K562 (cell line): ENCODE measurements around the gene ERN1. TPM values are rescaled to one million over a fixed set of nuclear protein-coding genes. Genes with fewer than 3 reads are reported as not detected.

ENCODE experiments used
- ATF7 ChIP-seq: fragments of 450-650 bp; IDR thresholded peaks from 2 replicates; pipeline ENCODE4 v1.7.1; 2014; ENCODE audit warnings: mild to moderate bottlenecking, moderate library complexity
- CBX5 ChIP-seq: IDR thresholded peaks from 2 replicates; pipeline ENCODE4 v1.6.1; 2014; ENCODE audit warnings: low read depth, borderline replicate concordance
- CUX1 ChIP-seq: fragments of 200-800 bp; sonication (Bioruptor generic); IDR thresholded peaks from 2 replicates; pipeline ENCODE4 v1.6.1; 2016; ENCODE audit warnings: missing genetic modification characterization, missing compliant biosample characterization
- POLR2G ChIP-seq: fragments of 200-400 bp; formaldehyde crosslinking; IDR thresholded peaks from 2 replicates; pipeline ENCODE4 v1.6.1; 2017; ENCODE audit warnings: low read depth, mild to moderate bottlenecking, antibody characterized with exemption, low read length, moderate library complexity
- RBM22 ChIP-seq: fragments of 200-400 bp; formaldehyde crosslinking; IDR thresholded peaks from 2 replicates; pipeline ENCODE4 v1.6.1; 2018; ENCODE audit warnings: low read length, low read depth; ENCODE audit not compliant: poor library complexity, severe bottlenecking
- RFX1 ChIP-seq: fragments of 450-650 bp; IDR thresholded peaks from 2 replicates; pipeline ENCODE4 v1.6.1; 2016; ENCODE audit warnings: mild to moderate bottlenecking, moderate library complexity
- RNF219 ChIP-seq: fragments of 250-450 bp; sonication (Bioruptor Pico); IDR thresholded peaks from 2 replicates; pipeline ENCODE4 v1.5.0; 2022; ENCODE audit warnings: mild to moderate bottlenecking
- RREB1 ChIP-seq: fragments of 250-450 bp; sonication (Bioruptor Pico); IDR thresholded peaks from 2 replicates; pipeline ENCODE4 v1.4.0; 2020
- TRIM25 ChIP-seq: fragments of 450-650 bp; IDR thresholded peaks from 2 replicates; pipeline ENCODE4 v1.7.0; 2016; ENCODE audit warnings: borderline replicate concordance
- polyA plus RNA-seq, 8 experiments: library from polyadenylated mRNA; depleted of rRNA in 4 of 8; stranded (reverse) in 5 of 8; unstranded in 3 of 8; fragments of >200 nt; fragmentation: Nextera tagmentation in 2 of 8; fragmentation: Illumina TruSeq in 1 of 8; extraction: Ambion mirVana in 2 of 8; extraction: Trizol in 1 of 8; gene quantifications; 2 replicates each; pipeline versions ENCODE4 v1.2.1 to v1.2.3, GENCODE V29; 2011 to 2014; ENCODE audit warnings: inconsistent platforms in 1 of 8, missing spikeins in 1 of 8
- total RNA-seq, 7 experiments: library from RNA; depleted of rRNA in 6 of 7; stranded (reverse); fragments of >200 nt in 6 of 7; fragmentation: Illumina TruSeq in 2 of 7; extraction: Trizol in 2 of 7; gene quantifications; 2 replicates each; pipeline versions ENCODE4 v1.2.1 to v1.2.3, GENCODE V29; 2011 to 2021; ENCODE audit warnings: low replicate concordance in 1 of 7

ERN1 gene
- total and polyA plus RNA-seq, 9 of the 15 experiments (the other 6 are each of a cell fraction or from before 2014, with no cell fraction given): 2.1 to 22.5 (median 7.3) TPM

GRCh38 chr17:63998050-63998720 lies 131.8 kb downstream of the ERN1 start, which contains the start of gene PRR29 (continued):
- TF ChIP-seq TRIM25 (no peak), POLR2G (peak; percentile 25; the same call in 1 of the 2 replicates), ATF7 (peak; percentile 32; the same call in 1 of the 2 replicates), CBX5 (no peak), RNF219 (CRISPR knock-in tag) (no peak), RBM22 (peak; percentile 98), CUX1 (no peak), RFX1 (peak; percentile 97), RREB1 (CRISPR knock-in tag) (no peak)
